Ramos (cell line): Measurements from ENCODE around the gene GFOD1.

Experiments used
- in situ Hi-C: fragments of 300-500 bp; cut with MboI; formaldehyde crosslinking; loops from one replicate; pipeline ENCODE4 v1.14.3; 2022; ENCODE audit warnings: low sequenced_read_pairs; ENCODE audit not compliant: unreplicated experiment

Gene GFOD1

GRCh38 chr6:13412639-13413465, 74.5 kb downstream of the GFOD1 start:
- in situ Hi-C loops = no loop called here

GRCh38 chr6:13412211-13412610, 75.2 kb downstream of the GFOD1 start:
- in situ Hi-C loops = no loop called here

- in situ Hi-C loops = no loop called here
These were observed 75.9 kb downstream of the GFOD1 start for GRCh38 chr6:13411484-13411883.

- in situ Hi-C loops = no loop called here
These were observed 77.4 kb downstream of the GFOD1 start for GRCh38 chr6:13409991-13410390.

- in situ Hi-C loops = no loop called here
These were observed 79.4 kb downstream of the GFOD1 start for GRCh38 chr6:13407709-13408695.

GRCh38 chr6:13407368-13407708, 80.1 kb downstream of the GFOD1 start:
- in situ Hi-C loops = no loop called here

GRCh38 chr6:13406781-13407180, 80.6 kb downstream of the GFOD1 start:
- in situ Hi-C loops = no loop called here

GRCh38 chr6:13405961-13406477, 81.4 kb downstream of the GFOD1 start:
- in situ Hi-C loops = no loop called here

- in situ Hi-C loops = no loop called here
These were observed 82.5 kb downstream of the GFOD1 start for GRCh38 chr6:13404892-13405254.

GRCh38 chr6:13404228-13404891, 83.0 kb downstream of the GFOD1 start:
- in situ Hi-C loops = no loop called here

- in situ Hi-C loops = no loop called here
These were observed 84.7 kb downstream of the GFOD1 start for GRCh38 chr6:13402711-13403110.

GRCh38 chr6:13400772-13401171, 86.6 kb downstream of the GFOD1 start:
- in situ Hi-C loops = no loop called here

GRCh38 chr6:13398421-13398994, 88.9 kb downstream of the GFOD1 start:
- in situ Hi-C loops = no loop called here

GRCh38 chr6:13398069-13398381, 89.4 kb downstream of the GFOD1 start:
- in situ Hi-C loops = no loop called here

GRCh38 chr6:13397359-13398068, 89.9 kb downstream of the GFOD1 start:
- in situ Hi-C loops = no loop called here

GRCh38 chr6:13396241-13396792, 91.1 kb downstream of the GFOD1 start:
- in situ Hi-C loops = no loop called here

- in situ Hi-C loops = no loop called here
These were observed 91.8 kb downstream of the GFOD1 start for GRCh38 chr6:13395272-13396237.

GRCh38 chr6:13392462-13392861, 94.9 kb downstream of the GFOD1 start:
- in situ Hi-C loops = no loop called here
